COLO668 (cell line): ENCODE results near the gene POMT2.

ENCODE experiments used
- DNase-seq: peaks from one replicate; lab custom pipeline; 2025; ENCODE audit not compliant: unreplicated experiment; lab: John Stamatoyannopoulos, UW

The POMT2 gene

DNA sequence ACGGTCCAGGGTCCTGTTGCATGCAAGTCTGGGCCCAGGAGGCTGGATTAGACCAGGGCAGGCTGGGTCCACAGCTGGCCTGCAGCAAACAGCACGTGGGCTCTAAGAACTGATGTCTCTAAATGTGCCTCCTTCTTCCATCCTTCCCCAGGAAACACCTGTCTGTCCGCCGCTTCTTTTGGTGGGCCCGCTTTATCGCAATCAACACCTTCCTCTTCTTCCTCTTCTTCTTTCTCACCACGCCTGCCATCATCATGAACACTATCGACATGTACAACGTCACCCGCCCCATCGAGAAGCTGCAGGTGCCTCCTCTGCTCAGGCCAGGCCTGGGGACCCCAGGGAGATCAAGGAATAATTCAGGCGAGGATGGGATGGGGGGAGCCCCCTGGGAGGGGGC lies 77.9 kb downstream of the POMT2 start:
- no peak for DNase-seq

- no peak for DNase-seq
Measured at GRCh38 chr14:77241955-77242354, 78.7 kb downstream of the POMT2 start.

DNA sequence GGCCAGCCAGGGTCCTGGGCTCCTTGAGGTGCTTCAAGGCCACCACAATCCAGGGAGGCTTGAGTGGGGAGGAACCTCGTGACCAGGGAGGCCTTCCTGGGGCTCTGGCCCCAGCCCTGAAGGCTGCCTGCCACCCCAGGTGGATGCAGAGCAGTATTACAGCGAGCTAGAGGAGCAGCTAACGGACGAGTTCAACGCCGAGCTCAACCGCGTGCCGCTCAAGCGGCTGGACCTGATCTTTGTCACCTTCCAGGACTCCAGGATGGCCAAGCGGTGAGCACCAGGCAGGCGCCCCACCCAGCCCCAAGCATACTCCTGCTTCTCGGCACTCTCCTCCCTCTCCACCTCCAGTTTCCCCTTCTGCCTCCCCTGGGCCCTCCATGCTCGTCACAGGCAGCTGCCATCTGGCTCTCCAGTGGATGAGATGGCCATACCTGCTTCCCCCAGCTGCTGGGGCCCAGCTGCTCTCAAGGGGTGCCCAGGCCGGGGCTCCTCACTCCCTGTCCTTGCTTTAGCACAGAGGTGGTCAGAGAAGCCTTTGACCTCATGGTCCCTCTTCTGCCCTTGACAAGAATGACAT lies 80.3 kb downstream of the POMT2 start:
- DNase-seq, result no peak

- no peak for DNase-seq
Measured at GRCh38 chr14:77239412-77239811, 81.3 kb downstream of the POMT2 start.

GRCh38 chr14:77238996-77239395 lies 81.7 kb downstream of the POMT2 start:
- DNase-seq, result no peak

DNA sequence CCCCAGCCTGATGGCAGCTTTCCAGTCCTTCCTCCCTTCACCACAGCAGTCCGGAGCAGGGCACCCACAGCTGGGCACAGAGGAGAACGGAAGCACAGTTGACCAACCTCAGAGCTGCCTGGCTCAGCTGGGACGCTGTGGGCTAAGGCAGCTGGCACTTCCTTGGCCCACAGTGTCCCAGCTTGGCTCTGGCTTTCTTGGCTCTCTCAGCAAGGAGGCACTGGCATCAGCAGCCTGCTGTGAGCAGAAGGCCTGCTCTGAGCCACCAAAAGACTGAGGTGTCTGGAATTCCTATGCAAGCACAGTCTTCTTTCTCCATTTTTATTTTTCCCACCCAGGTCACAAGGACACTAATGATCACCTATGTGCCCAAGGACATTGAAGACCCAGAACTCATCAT lies 82.3 kb downstream of the POMT2 start:
- DNase-seq, result no peak

DNA sequence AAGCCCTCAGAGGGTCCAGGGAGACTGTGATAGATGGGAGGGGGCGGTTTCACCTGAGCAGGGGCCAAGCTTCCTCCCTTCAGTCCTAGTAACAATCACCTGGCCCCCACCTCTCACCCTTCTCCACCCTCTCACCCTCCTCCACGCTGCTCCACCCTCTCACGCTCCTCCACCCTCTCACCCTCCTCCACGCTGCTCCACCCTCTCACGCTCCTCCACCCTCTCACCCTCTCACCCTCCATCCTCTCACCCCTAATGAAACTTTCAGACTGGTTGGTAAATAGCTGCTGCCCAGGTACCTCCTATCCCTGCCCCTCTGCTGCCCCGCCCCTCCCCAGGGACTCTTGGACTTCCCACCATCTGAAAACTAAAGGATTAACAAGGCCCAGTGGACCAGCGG lies 83.9 kb downstream of the POMT2 start:
- DNase-seq, result no peak

GRCh38 chr14:77231721-77232120 lies 89.0 kb downstream of the POMT2 start:
- DNase-seq, result no peak

DNA sequence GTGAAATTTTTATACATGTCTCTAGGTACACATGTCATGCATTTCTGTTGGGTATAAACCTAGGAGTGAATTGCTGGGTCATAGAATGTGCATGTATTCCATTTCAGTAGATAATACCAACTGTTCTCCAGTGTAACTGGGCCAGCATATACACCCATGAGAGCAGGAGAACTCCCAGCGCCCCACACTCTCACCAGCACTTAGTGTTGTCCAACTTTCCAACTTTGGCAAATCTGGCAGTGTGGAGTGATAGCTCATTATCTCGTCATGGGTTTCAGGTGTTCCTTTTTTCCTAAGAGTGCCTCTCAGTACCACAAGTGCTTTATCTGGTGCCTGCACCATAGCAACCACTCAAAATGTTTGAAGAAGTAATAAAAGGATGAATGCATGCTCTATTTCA lies 89.8 kb downstream of the POMT2 start:
- no peak for DNase-seq

GRCh38 chr14:77228056-77228455 lies 92.6 kb downstream of the POMT2 start:
- no peak for DNase-seq

DNA sequence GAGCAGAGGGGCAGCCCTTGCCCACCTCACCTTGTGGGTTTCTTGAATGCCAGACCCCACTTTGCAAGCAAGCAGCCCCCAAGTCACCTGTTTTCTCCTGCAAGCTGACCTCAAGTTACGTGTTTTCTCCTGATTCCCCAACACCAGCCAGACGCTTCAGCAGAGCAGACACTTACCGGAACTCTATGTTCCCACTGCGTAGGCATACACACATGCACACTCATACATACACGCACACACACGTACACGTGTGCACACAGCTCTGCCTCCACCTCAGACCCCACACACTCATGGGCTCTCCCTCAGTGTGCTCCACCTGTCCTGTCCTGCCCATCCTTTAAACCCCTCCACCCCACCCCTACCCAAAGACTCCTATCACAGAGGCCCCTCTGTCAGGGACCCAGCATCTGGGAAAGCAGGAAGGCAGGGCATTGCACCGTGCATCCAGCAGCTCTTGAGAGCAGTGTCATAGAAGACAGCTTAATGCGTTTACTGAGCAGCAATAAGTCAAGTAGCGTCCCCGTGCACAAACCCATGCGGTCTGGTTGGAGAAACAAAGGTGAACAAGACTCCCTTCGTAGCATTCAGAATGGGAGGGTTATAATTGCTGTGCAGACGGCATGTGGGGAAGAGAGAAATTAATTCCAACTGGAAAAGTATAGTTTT lies 94.7 kb downstream of the POMT2 start:
- no peak for DNase-seq

DNA sequence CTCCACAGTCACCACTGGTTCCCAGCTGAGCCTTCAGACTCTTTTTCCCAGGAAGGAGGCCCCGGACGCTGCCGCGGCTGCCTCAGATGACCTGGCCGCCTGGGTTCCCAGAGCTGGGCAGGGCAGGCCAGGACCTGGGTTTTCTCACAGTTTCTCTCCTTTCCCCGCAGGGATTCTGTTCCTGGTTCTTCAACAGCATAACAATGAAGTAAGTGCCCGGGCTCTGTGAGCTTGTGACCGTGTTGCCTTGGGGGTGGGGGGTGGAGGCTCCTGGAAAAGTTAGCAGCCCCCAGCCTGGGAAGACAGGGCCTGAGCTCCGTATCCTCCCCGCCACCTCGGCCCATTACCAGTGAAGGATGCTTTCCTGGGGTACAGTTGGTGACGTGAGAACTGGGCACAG lies 95.4 kb downstream of the POMT2 start:
- DNase-seq, result no peak
